Stimulated activated CD8-positive, alpha-beta memory T cell treated with anti-CD3 and anti-CD28 coated beads, Interleukin-4, amount 100 ng/mL, for 1 hour (primary cell): Measurements from ENCODE around the gene NDFIP2.

ENCODE experiments used
- DNase-seq, 2 donors: peaks; one replicate each; pipeline ENCODE4 v3.0.0-alpha.2; 2020; ENCODE audit warnings: low read depth in 2 of 2, low spot score in 1 of 2

The NDFIP2 gene

GRCh38 chr13:79480954-79481684 is at the start of gene NDFIP2:
Gene NDFIP2, plus strand, starts transcription at chr13:79481155. Its CDS starts 49 bp downstream, at chr13:79481204.
- peak; percentile 65 to 81 for DNase-seq

- DNase-seq = no peak
Observed at GRCh38 chr13:79432086-79432485, 48.9 kb upstream of the NDFIP2 start.

- DNase-seq = no peak
Observed at GRCh38 chr13:79432992-79433391, 48.0 kb upstream of the NDFIP2 start.

GRCh38 chr13:79434556-79434955 is 46.4 kb upstream of the NDFIP2 start:
- no peak for DNase-seq

GRCh38 chr13:79435561-79435990 is 45.4 kb upstream of the NDFIP2 start:
- no peak for DNase-seq

GRCh38 chr13:79439275-79439674 is 41.7 kb upstream of the NDFIP2 start:
- no peak for DNase-seq

- DNase-seq = no peak
Observed at GRCh38 chr13:79440958-79441528, 39.9 kb upstream of the NDFIP2 start.

GRCh38 chr13:79442221-79442620 is 38.7 kb upstream of the NDFIP2 start:
- DNase-seq = no peak

GRCh38 chr13:79442706-79443105 is 38.2 kb upstream of the NDFIP2 start:
- no peak for DNase-seq

GRCh38 chr13:79445968-79446645 is 34.8 kb upstream of the NDFIP2 start:
- no peak for DNase-seq

GRCh38 chr13:79447141-79447540 is 33.8 kb upstream of the NDFIP2 start:
- no peak for DNase-seq

- no peak for DNase-seq
Observed at GRCh38 chr13:79447741-79448140, 33.2 kb upstream of the NDFIP2 start.

GRCh38 chr13:79448413-79448812 is 32.5 kb upstream of the NDFIP2 start:
- DNase-seq = no peak

- DNase-seq = no peak
Observed at GRCh38 chr13:79450110-79450509, 30.8 kb upstream of the NDFIP2 start.

GRCh38 chr13:79451500-79451962 is 29.4 kb upstream of the NDFIP2 start:
- peak; percentile 71 to 83 for DNase-seq

GRCh38 chr13:79452239-79452913 is 28.6 kb upstream of the NDFIP2 start:
- DNase-seq = no peak

GRCh38 chr13:79455331-79455730 is 25.6 kb upstream of the NDFIP2 start:
- DNase-seq = no peak

- no peak for DNase-seq
Observed at GRCh38 chr13:79456051-79456450, 24.9 kb upstream of the NDFIP2 start.

- no peak for DNase-seq
Observed at GRCh38 chr13:79456656-79457365, 24.1 kb upstream of the NDFIP2 start.

GRCh38 chr13:79457390-79457789 is 23.6 kb upstream of the NDFIP2 start:
- DNase-seq = no peak

GRCh38 chr13:79457948-79458347 is 23.0 kb upstream of the NDFIP2 start:
- no peak for DNase-seq
